Lower leg skin (tissue), 4 donors: ENCODE data around the gene FABP1. TPM values are rescaled to one million over a fixed set of nuclear protein-coding genes. Genes with fewer than 3 reads are reported as not detected.
A peak's percentile ranks its signal among the peaks of the same experiment; 100 is the strongest.

ENCODE experiments used
- DNase-seq, 2 donors: peaks; one replicate each; pipeline ENCODE4 v3.0.0-alpha.2; 2019; ENCODE audit warnings: low spot score in 2 of 2
- H3K4me3 ChIP-seq: fragments of 200-600 bp; sonication (generic); 2 replicates; pipeline ENCODE4 v1.5.1; 2017; ENCODE audit warnings: mild to moderate bottlenecking, low read depth; ENCODE audit not compliant: poor library complexity, severe bottlenecking
- CTCF ChIP-seq, 3 donors: fragments of 450-650 bp; IDR thresholded peaks; one replicate each; pipeline ENCODE4 v1.5.1; 2016; ENCODE audit warnings: antibody characterized with exemption in 3 of 3, mild to moderate bottlenecking in 3 of 3, moderate library complexity in 2 of 3
- POLR2A ChIP-seq, 2 donors: fragments of 450-650 bp; IDR thresholded peaks; one replicate each; pipeline ENCODE4 v1.6.1; 2016 to 2017; ENCODE audit warnings: antibody characterized with exemption in 2 of 2, mild to moderate bottlenecking in 1 of 2, moderate library complexity in 1 of 2
- WGBS, 2 donors: methylation state at CpG; one replicate each; pipeline ENCODE4 v1.1.5; 2018; 5-methylcytosine and 5-hydroxymethylcytosine counted together
- intact Hi-C: fragments of 100-400 bp; cut with DNase I; formaldehyde crosslinking; loops from one replicate; pipeline ENCODE4 v1.15.0; 2023; ENCODE audit warnings: low total_unique reads
- total RNA-seq, 4 donors: library from RNA; depleted of rRNA; stranded (reverse); fragments of >200 nt; gene quantifications; one replicate each; pipeline ENCODE4 v1.1.0, GENCODE V29; 2016

Gene FABP1
- total RNA-seq, 4 donors from 2014 or later = not detected

GRCh38 chr2:88160517-88160916 is 32.7 kb upstream of the FABP1 start:
- H3K4me3 ChIP-seq = no peak overlapping the region
- no peak for TF ChIP-seq POLR2A (IDR thresholded peaks at IDR 0.05)
- TF ChIP-seq CTCF (IDR thresholded peaks at IDR 0.05) = no peak
- 71 to 77% methylated on average over 7 of the region's 7 CpGs for WGBS, 2 donors
- intact Hi-C loops = no loop called here
- no peak for DNase-seq

GRCh38 chr2:88159955-88160415 is 32.1 kb upstream of the FABP1 start:
- peak in 1 of 2 donors; percentile 64 for DNase-seq
- TF ChIP-seq POLR2A (IDR thresholded peaks at IDR 0.05) = no peak
- peak in 1 of 3 donors; percentile 54 for TF ChIP-seq CTCF (IDR thresholded peaks at IDR 0.05)
- H3K4me3 ChIP-seq = no peak overlapping the region
- intact Hi-C loops = no loop called here
- WGBS, 2 donors = 20 to 29% methylated on average over 5 of the region's 5 CpGs

- no peak for TF ChIP-seq CTCF (IDR thresholded peaks at IDR 0.05)
- no peak for TF ChIP-seq POLR2A (IDR thresholded peaks at IDR 0.05)
- no peak overlapping the region for H3K4me3 ChIP-seq
- WGBS, 2 donors = 46 to 57% methylated on average over 3 of the region's 3 CpGs
- DNase-seq = no peak
- intact Hi-C loops = no loop called here
These were observed 31.6 kb upstream of the FABP1 start for GRCh38 chr2:88159481-88159880.

GRCh38 chr2:88148929-88149438 is 21.1 kb upstream of the FABP1 start:
- no peak for DNase-seq
- TF ChIP-seq POLR2A (IDR thresholded peaks at IDR 0.05) (no peak), CTCF (IDR thresholded peaks at IDR 0.05) (no peak)
- intact Hi-C loops = no loop called here
- no peak overlapping the region for H3K4me3 ChIP-seq

GRCh38 chr2:88147145-88147544 is 19.3 kb upstream of the FABP1 start:
- H3K4me3 ChIP-seq = no peak overlapping the region
- no peak for TF ChIP-seq POLR2A (IDR thresholded peaks at IDR 0.05)
- TF ChIP-seq CTCF (IDR thresholded peaks at IDR 0.05) = no peak
- WGBS, 2 donors = 80 to 86% methylated on average over 2 of the region's 2 CpGs
- DNase-seq = no peak
- intact Hi-C loops = no loop called here

GRCh38 chr2:88146590-88146989 is 18.7 kb upstream of the FABP1 start:
- no peak overlapping the region for H3K4me3 ChIP-seq
- TF ChIP-seq CTCF (IDR thresholded peaks at IDR 0.05) = no peak
- no peak for TF ChIP-seq POLR2A (IDR thresholded peaks at IDR 0.05)
- DNase-seq = no peak
- intact Hi-C loops = no loop called here
